Activated CD4-positive, alpha-beta T cell treated with anti-CD3 and anti-CD28 coated beads for 4 hours (primary cell): ENCODE measurements around the gene SALL4.

Source experiments
- DNase-seq, 2 donors: peaks; one replicate each; pipeline ENCODE4 v3.0.0-alpha.2; 2020

Gene SALL4

GRCh38 chr20:51734876-51735720, 67.2 kb downstream of the SALL4 start:
- no peak for DNase-seq

GRCh38 chr20:51733070-51733469, 69.3 kb downstream of the SALL4 start:
- no peak for DNase-seq
